Smooth muscle cell (in vitro differentiated cells): ENCODE data around the gene TBL2. TPM values are rescaled to one million over a fixed set of nuclear protein-coding genes. Genes with fewer than 3 reads are reported as not detected.

ENCODE experiments used
- DNase-seq: peaks from one replicate; lab custom pipeline; 2025; ENCODE audit not compliant: unreplicated experiment; lab: John Stamatoyannopoulos, UW
- H2AFZ ChIP-seq: fragments of 200-600 bp; sonication (generic); 2 replicates; pipeline ENCODE4 v1.6.0; 2016; ENCODE audit warnings: antibody characterized with exemption, low read depth, mild to moderate bottlenecking
- H3F3A ChIP-seq: fragments of 200-600 bp; sonication (generic); 2 replicates; pipeline ENCODE4 v1.6.0; 2017; ENCODE audit warnings: antibody characterized with exemption, low read depth
- H3K27ac ChIP-seq: fragments of 200-600 bp; sonication (generic); 2 replicates; pipeline ENCODE4 v1.5.1; 2016; ENCODE audit warnings: low read depth, mild to moderate bottlenecking
- H3K27me3 ChIP-seq: fragments of 200-600 bp; sonication (generic); 2 replicates; pipeline ENCODE4 v1.6.1; 2016; ENCODE audit warnings: low read depth, mild to moderate bottlenecking
- H3K36me3 ChIP-seq: fragments of 200-600 bp; sonication (generic); 2 replicates; pipeline ENCODE4 v1.5.1; 2016; ENCODE audit warnings: low read depth
- H3K4me1 ChIP-seq: fragments of 200-600 bp; sonication (generic); 2 replicates; pipeline ENCODE4 v1.5.1; 2016; ENCODE audit warnings: low read depth
- H3K4me2 ChIP-seq: fragments of 200-600 bp; sonication (generic); 2 replicates; pipeline ENCODE4 v1.6.0; 2016; ENCODE audit warnings: mild to moderate bottlenecking
- H3K4me3 ChIP-seq: fragments of 200-600 bp; sonication (generic); 2 replicates; pipeline ENCODE4 v1.5.1; 2016; ENCODE audit warnings: mild to moderate bottlenecking
- H3K79me2 ChIP-seq: fragments of 200-600 bp; sonication (generic); 2 replicates; pipeline ENCODE4 v1.6.0; 2016; ENCODE audit warnings: low read depth, mild to moderate bottlenecking
- H3K9ac ChIP-seq: fragments of 200-600 bp; sonication (generic); 2 replicates; pipeline ENCODE4 v1.6.0; 2016; ENCODE audit warnings: low read depth
- H3K9me3 ChIP-seq: fragments of 200-600 bp; sonication (generic); replicated peaks from 2 replicates; pipeline ENCODE4 v1.5.1; 2016; ENCODE audit warnings: low read depth
- H4K20me1 ChIP-seq: fragments of 200-600 bp; sonication (generic); 2 replicates; pipeline ENCODE4 v1.6.0; 2016; ENCODE audit warnings: low read depth
- CTCF ChIP-seq: fragments of 200-600 bp; sonication (generic); IDR thresholded peaks from 2 replicates; pipeline ENCODE4 v1.5.1; 2017; ENCODE audit warnings: borderline replicate concordance, mild to moderate bottlenecking, antibody characterized with exemption; ENCODE audit not compliant: insufficient read depth, poor library complexity, severe bottlenecking
- WGBS: methylation state at CpG from one replicate; pipeline ENCODE4 v1.1.7; 2016; ENCODE audit warnings: low lambda C conversion rate; 5-methylcytosine and 5-hydroxymethylcytosine counted together
- polyA plus RNA-seq: library from polyadenylated mRNA; unstranded; fragments of >200 nt; fragmentation: Nextera tagmentation; extraction: Ambion mirVana; gene quantifications from 2 replicates; pipeline ENCODE4 v1.2.1, GENCODE V29; 2016
- total RNA-seq: library from RNA; depleted of rRNA; stranded (reverse); fragments of >200 nt; gene quantifications from 2 replicates; pipeline ENCODE4 v1.2.3, GENCODE V29; 2014

Gene TBL2
- total and polyA plus RNA-seq, 2 experiments from 2014 or later: 67.6 to 78.5 TPM

- peaks cover 11% of the 10 kb centered on the region for H3K4me1 ChIP-seq
- no peak within 1 kb of the TSS for H3K9ac ChIP-seq
- no peaks in the 10 kb centered on the region for H3K36me3 ChIP-seq
- H2AFZ ChIP-seq: peak within 1 kb of the TSS; percentile 75
- H3K4me2 ChIP-seq: peak within 1 kb of the TSS; percentile 93
- H3F3A ChIP-seq: no peaks in the 10 kb centered on the region
- H3K27me3 ChIP-seq: peaks cover 79% of the 10 kb centered on the region
- TF ChIP-seq CTCF: no peak
- peak within 1 kb of the TSS; percentile 57 for H3K4me3 ChIP-seq
- peak; percentile 14 for DNase-seq
- H3K9me3 ChIP-seq: no peaks in the 10 kb centered on the region
- H3K79me2 ChIP-seq: no peaks in the 10 kb centered on the region
- 1% methylated on average over 50 of the region's 80 CpGs for WGBS
- H3K27ac ChIP-seq: no peak within 1 kb of the TSS
- no peaks in the 10 kb centered on the region for H4K20me1 ChIP-seq
Observed at GRCh38 chr7:73623798-73624668, 45.7 kb upstream of the TBL2 start, which contains the start of gene MLXIPL. Gene MLXIPL, minus strand, starts transcription at chr7:73624522. Its CDS starts 30 bp downstream, at chr7:73624492.

GRCh38 chr7:73622909-73623797 is 44.8 kb upstream of the TBL2 start:
- Histone ChIP-seq H4K20me1 (no peaks in the 10 kb centered on the region), H3K27me3 (peaks cover 73% of the 10 kb centered on the region), H3K9ac (no peak overlapping the region), H3K27ac (no peak overlapping the region), H3K79me2 (no peaks in the 10 kb centered on the region), H3K9me3 (no peaks in the 10 kb centered on the region), H3K36me3 (no peaks in the 10 kb centered on the region), H3K4me1 (peaks cover 11% of the 10 kb centered on the region), H3K4me2 (peak overlapping the region; percentile 93), H2AFZ (no peak overlapping the region), H3K4me3 (peak overlapping the region; percentile 57), H3F3A (no peaks in the 10 kb centered on the region)
- DNase-seq: no peak
- WGBS: 4% methylated on average over 55 of the region's 58 CpGs
- no peak for TF ChIP-seq CTCF

- WGBS: 11% methylated on average over 1 of the region's 2 CpGs
- Histone ChIP-seq H3F3A (no peaks in the 10 kb centered on the region), H3K4me2 (no peak overlapping the region), H3K36me3 (no peaks in the 10 kb centered on the region), H4K20me1 (no peaks in the 10 kb centered on the region), H3K9ac (no peak overlapping the region), H3K4me1 (peaks cover 11% of the 10 kb centered on the region), H3K79me2 (no peaks in the 10 kb centered on the region), H3K9me3 (no peaks in the 10 kb centered on the region), H3K4me3 (no peak overlapping the region), H3K27me3 (peaks cover 66% of the 10 kb centered on the region), H2AFZ (no peak overlapping the region), H3K27ac (no peak overlapping the region)
- TF ChIP-seq CTCF: no peak
- no peak for DNase-seq
Observed at GRCh38 chr7:73622527-73622908, 44.1 kb upstream of the TBL2 start.
